OCI-M1 (cell line): ENCODE measurements around the gene PPP1CC.
A peak's percentile ranks its signal among the peaks of the same experiment; 100 is the strongest.
"Not testable (repeated sequence)": the region's sequence is repeated elsewhere in the genome, so short reads cannot be mapped to it uniquely, and the experiment has no call there.

Experiments
- DNase-seq: peaks from one replicate; lab custom pipeline; 2025; lab: John Stamatoyannopoulos, UW

PPP1CC gene

GRCh38 chr12:110725267-110725666, 17.4 kb downstream of the PPP1CC start:
- DNase-seq, result no peak

- DNase-seq, result not testable (repeated sequence)
These were observed 19.8 kb downstream of the PPP1CC start for GRCh38 chr12:110722892-110723291.

- no peak for DNase-seq
These were observed 21.1 kb downstream of the PPP1CC start for GRCh38 chr12:110721570-110721969.

GRCh38 chr12:110720516-110720915, 22.2 kb downstream of the PPP1CC start:
- DNase-seq, result no peak

- DNase-seq, result no peak
These were observed 24.3 kb downstream of the PPP1CC start for GRCh38 chr12:110718222-110718908.

GRCh38 chr12:110717037-110717436, 25.7 kb downstream of the PPP1CC start:
- DNase-seq, result no peak

GRCh38 chr12:110708917-110709316, 33.8 kb downstream of the PPP1CC start:
- no peak for DNase-seq

- DNase-seq, result no peak
These were observed 37.4 kb downstream of the PPP1CC start for GRCh38 chr12:110705309-110705708.

- DNase-seq, result peak; percentile 7
These were observed 37.9 kb downstream of the PPP1CC start for GRCh38 chr12:110704750-110705149.

- DNase-seq, result no peak
These were observed 38.5 kb downstream of the PPP1CC start for GRCh38 chr12:110704231-110704630.

- no peak for DNase-seq
These were observed 40.6 kb downstream of the PPP1CC start for GRCh38 chr12:110702081-110702480.

- DNase-seq, result peak; percentile 8
These were observed 42.9 kb downstream of the PPP1CC start for GRCh38 chr12:110699591-110700445.

- DNase-seq, result peak; percentile 88
These were observed 44.4 kb downstream of the PPP1CC start for GRCh38 chr12:110698171-110698902.

- no peak for DNase-seq
These were observed 45.5 kb downstream of the PPP1CC start for GRCh38 chr12:110697236-110697635.

- DNase-seq, result no peak
These were observed 46.4 kb downstream of the PPP1CC start for GRCh38 chr12:110696283-110696682.

- DNase-seq, result peak; percentile 70
These were observed 48.3 kb downstream of the PPP1CC start for GRCh38 chr12:110694330-110694901.

GRCh38 chr12:110693731-110694130, 49.0 kb downstream of the PPP1CC start:
- DNase-seq, result peak; percentile 62

GRCh38 chr12:110690127-110690430, 52.6 kb downstream of the PPP1CC start:
- DNase-seq, result no peak

GRCh38 chr12:110689281-110690126, 53.2 kb downstream of the PPP1CC start:
- peak; percentile 61 for DNase-seq

- DNase-seq, result no peak
These were observed 54.0 kb downstream of the PPP1CC start, which contains the start of gene HVCN1 for GRCh38 chr12:110688446-110689280. Gene HVCN1, minus strand, starts transcription at chr12:110689115. Its CDS starts 5,870 bp downstream, at chr12:110683245.
